Measurements from ENCODE around the gene ABCE1. TPM values are rescaled to one million over a fixed set of nuclear protein-coding genes. Genes with fewer than 3 reads are reported as not detected.

The ABCE1 gene
- total and polyA plus RNA-seq, 2 experiments from 2014 or later = 70.3 to 185 TPM

- Mint-ChIP-seq H3K27ac (peak overlapping the region; percentile 40; the same call in 1 of the 2 replicates), H3K4me3 (no peak overlapping the region), H3K9me3 (no peaks in the 10 kb centered on the region), H3K27me3 (ENCODE audit: insufficient read depth, low read depth, poor library complexity) (no peaks in the 10 kb centered on the region), H3K4me1 (no peaks in the 10 kb centered on the region), H3K36me3 (ENCODE audit: low read depth) (peaks cover 60% of the 10 kb centered on the region)
- no peaks in the 10 kb centered on the region for H3K4me1 ChIP-seq (ENCODE audit: insufficient read depth)
- peaks cover 23% of the 10 kb centered on the region for H3K79me2 ChIP-seq (replicated peaks; ENCODE audit: insufficient read depth)
- H3K9me2 ChIP-seq (ENCODE audit: insufficient read depth) = no peaks in the 10 kb centered on the region
- H3K36me3 ChIP-seq (ENCODE audit: insufficient read depth) = peaks cover 16% of the 10 kb centered on the region
- H3F3A ChIP-seq (replicated peaks; ENCODE audit: low read depth) = no peaks in the 10 kb centered on the region
- TF ChIP-seq ZNF331 (CRISPR knock-in tag; IDR thresholded peaks at IDR 0.05; ENCODE audit: low read depth) = no peak
- TF ChIP-seq STAT1 (IDR thresholded peaks at IDR 0.05; ENCODE audit: unreplicated experiment) = no peak
- no peak for TF ChIP-seq POLR2AphosphoS5 (IDR thresholded peaks at IDR 0.05; ENCODE audit: low read depth)
- TF ChIP-seq JUNB (IDR thresholded peaks at IDR 0.05; ENCODE audit: unreplicated experiment) = no peak
- H2AFZ ChIP-seq = no peak overlapping the region
- no peak overlapping the region for H3K27ac ChIP-seq (ENCODE audit: low read depth)
- peaks cover 4% of the 10 kb centered on the region; the same call in 1 of the 2 replicates for H4K20me1 ChIP-seq (replicated peaks; ENCODE audit: insufficient read depth)
- no peak overlapping the region for H3K4me3 ChIP-seq
- no peak for ATAC-seq
- no peak overlapping the region for H3K4me2 ChIP-seq
- DNase-seq (ENCODE audit: low spot score) = no peak
- H3K27me3 ChIP-seq (ENCODE audit: insufficient read depth) = no peaks in the 10 kb centered on the region
These were observed 58.9 kb downstream of the ABCE1 start for GRCh38 chr4:145156986-145157385.

DNA sequence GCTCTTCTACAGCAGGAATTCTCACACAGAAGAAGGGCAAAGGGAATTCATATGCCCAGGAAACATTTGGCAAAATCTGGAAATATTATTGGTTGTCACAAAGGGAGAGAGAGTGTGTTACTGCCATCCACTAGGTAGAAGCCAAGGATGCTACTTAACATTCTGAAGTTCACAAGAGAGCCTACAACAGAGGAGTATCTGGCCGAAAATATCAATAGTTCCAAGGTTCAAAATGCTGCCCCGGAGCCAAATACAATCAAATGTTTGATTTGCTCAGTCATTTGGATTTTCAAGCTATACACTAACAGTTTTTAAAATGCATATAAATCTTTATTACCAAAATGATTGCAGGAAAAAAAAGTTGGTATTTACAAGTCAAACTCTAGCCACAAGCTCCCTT, 63.4 kb downstream of the ABCE1 start:
- Histone ChIP-seq H4K20me1 (replicated peaks; ENCODE audit: insufficient read depth) (peaks cover 4% of the 10 kb centered on the region; the same call in 1 of the 2 replicates), H3K4me2 (no peak overlapping the region), H3K9me2 (ENCODE audit: insufficient read depth) (no peaks in the 10 kb centered on the region), H3K27me3 (ENCODE audit: insufficient read depth) (no peaks in the 10 kb centered on the region), H3K36me3 (ENCODE audit: insufficient read depth) (peaks cover 23% of the 10 kb centered on the region), H3F3A (replicated peaks; ENCODE audit: low read depth) (no peaks in the 10 kb centered on the region), H3K4me3 (no peak overlapping the region), H3K4me1 (ENCODE audit: insufficient read depth) (no peaks in the 10 kb centered on the region), H3K79me2 (replicated peaks; ENCODE audit: insufficient read depth) (peaks cover 31% of the 10 kb centered on the region), H3K27ac (ENCODE audit: low read depth) (no peak overlapping the region), H2AFZ (no peak overlapping the region)
- DNase-seq (ENCODE audit: low spot score) = no peak
- H3K27ac Mint-ChIP-seq = no peak overlapping the region
- peaks cover 43% of the 10 kb centered on the region for H3K36me3 Mint-ChIP-seq (ENCODE audit: low read depth)
- TF ChIP-seq REST (IDR thresholded peaks at IDR 0.05; ENCODE audit: unreplicated experiment) (no peak), STAT1 (IDR thresholded peaks at IDR 0.05; ENCODE audit: unreplicated experiment) (no peak), EZH2phosphoT487 (IDR thresholded peaks at IDR 0.05; ENCODE audit: unreplicated experiment) (no peak), ZNF331 (CRISPR knock-in tag; IDR thresholded peaks at IDR 0.05; ENCODE audit: low read depth) (no peak), ZNF462 (CRISPR knock-in tag; IDR thresholded peaks at IDR 0.05) (no peak), CREB1 (CRISPR knock-in tag; IDR thresholded peaks at IDR 0.05; ENCODE audit: low read depth) (no peak)
- TF ChIP-seq, protein P1, sequence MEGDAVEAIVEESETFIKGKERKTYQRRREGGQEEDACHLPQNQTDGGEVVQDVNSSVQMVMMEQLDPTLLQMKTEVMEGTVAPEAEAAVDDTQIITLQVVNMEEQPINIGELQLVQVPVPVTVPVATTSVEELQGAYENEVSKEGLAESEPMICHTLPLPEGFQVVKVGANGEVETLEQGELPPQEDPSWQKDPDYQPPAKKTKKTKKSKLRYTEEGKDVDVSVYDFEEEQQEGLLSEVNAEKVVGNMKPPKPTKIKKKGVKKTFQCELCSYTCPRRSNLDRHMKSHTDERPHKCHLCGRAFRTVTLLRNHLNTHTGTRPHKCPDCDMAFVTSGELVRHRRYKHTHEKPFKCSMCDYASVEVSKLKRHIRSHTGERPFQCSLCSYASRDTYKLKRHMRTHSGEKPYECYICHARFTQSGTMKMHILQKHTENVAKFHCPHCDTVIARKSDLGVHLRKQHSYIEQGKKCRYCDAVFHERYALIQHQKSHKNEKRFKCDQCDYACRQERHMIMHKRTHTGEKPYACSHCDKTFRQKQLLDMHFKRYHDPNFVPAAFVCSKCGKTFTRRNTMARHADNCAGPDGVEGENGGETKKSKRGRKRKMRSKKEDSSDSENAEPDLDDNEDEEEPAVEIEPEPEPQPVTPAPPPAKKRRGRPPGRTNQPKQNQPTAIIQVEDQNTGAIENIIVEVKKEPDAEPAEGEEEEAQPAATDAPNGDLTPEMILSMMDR (conservative IDR thresholded peaks at IDR 0.05; ENCODE audit: low read depth in 2 of 2) = no peak
- no peak for ATAC-seq
- no peak overlapping the region for H3K4me3 Mint-ChIP-seq
- H3K27me3 Mint-ChIP-seq (ENCODE audit: insufficient read depth, low read depth, poor library complexity) = no peaks in the 10 kb centered on the region
- no peaks in the 10 kb centered on the region for H3K9me3 Mint-ChIP-seq
- H3K4me1 Mint-ChIP-seq = no peaks in the 10 kb centered on the region
